ENCODE results near the gene YPEL2. TPM values are rescaled to one million over a fixed set of nuclear protein-coding genes. Genes with fewer than 3 reads are reported as not detected.
"Not testable (repeated sequence)": the region's sequence is repeated elsewhere in the genome, so short reads cannot be mapped to it uniquely, and the experiment has no call there.

The YPEL2 gene
- total RNA-seq, 1 donor from 2014 or later, result 8.9 TPM

- no peak for DNase-seq
These were observed 75.4 kb downstream of the YPEL2 start for GRCh38 chr17:59406808-59407381.

- DNase-seq, result no peak
These were observed 78.0 kb downstream of the YPEL2 start for GRCh38 chr17:59409336-59410048.

- DNase-seq, result no peak
These were observed 78.6 kb downstream of the YPEL2 start for GRCh38 chr17:59410049-59410437.

GRCh38 chr17:59412431-59412830 is 81.0 kb downstream of the YPEL2 start:
- not testable (repeated sequence) for DNase-seq

- DNase-seq, result no peak
These were observed 81.7 kb downstream of the YPEL2 start for GRCh38 chr17:59413014-59413766.

- DNase-seq, result no peak
These were observed 83.9 kb downstream of the YPEL2 start for GRCh38 chr17:59415397-59415796.

- DNase-seq, result no peak
These were observed 84.7 kb downstream of the YPEL2 start for GRCh38 chr17:59416184-59416583.

GRCh38 chr17:59417452-59417851 is 86.0 kb downstream of the YPEL2 start:
- no peak for DNase-seq

- DNase-seq, result no peak
These were observed 87.3 kb downstream of the YPEL2 start for GRCh38 chr17:59418732-59419166.

GRCh38 chr17:59420901-59421300 is 89.4 kb downstream of the YPEL2 start:
- no peak for DNase-seq

- no peak for DNase-seq
These were observed 90.3 kb downstream of the YPEL2 start for GRCh38 chr17:59421722-59422121.

- no peak for DNase-seq
These were observed 91.8 kb downstream of the YPEL2 start for GRCh38 chr17:59423137-59423724.

GRCh38 chr17:59423903-59424302 is 92.4 kb downstream of the YPEL2 start:
- no peak for DNase-seq

GRCh38 chr17:59424331-59424730 is 92.9 kb downstream of the YPEL2 start:
- no peak for DNase-seq

GRCh38 chr17:59425085-59425931 is 93.9 kb downstream of the YPEL2 start:
- peak; percentile 48 for DNase-seq

GRCh38 chr17:59426031-59426430 is 94.6 kb downstream of the YPEL2 start:
- DNase-seq, result no peak

- peak; percentile 39 for DNase-seq
These were observed 96.0 kb downstream of the YPEL2 start for GRCh38 chr17:59427425-59427921.

GRCh38 chr17:59427996-59428395 is 96.5 kb downstream of the YPEL2 start:
- peak; percentile 23 for DNase-seq

- no peak for DNase-seq
These were observed 97.5 kb downstream of the YPEL2 start for GRCh38 chr17:59428916-59429485.

- DNase-seq, result no peak
These were observed 100.1 kb downstream of the YPEL2 start for GRCh38 chr17:59431601-59432000.

- DNase-seq, result no peak
These were observed 101.2 kb downstream of the YPEL2 start for GRCh38 chr17:59432657-59433056.

- no peak for DNase-seq
These were observed 102.1 kb downstream of the YPEL2 start for GRCh38 chr17:59433586-59433985.
